Urothelium cell line (cell line): ENCODE results near the gene SDHC.
"Not testable (repeated sequence)": the region's sequence is repeated elsewhere in the genome, so short reads cannot be mapped to it uniquely, and the experiment has no call there.

ENCODE experiments used
- DNase-seq: peaks from one replicate; pipeline ENCODE4 v3.0.0; 2011; ENCODE audit warnings: low spot score, mixed read lengths
- FAIRE-seq: peaks from 2 replicates; lab custom pipeline; 2011; peaks lifted over from hg19 to GRCh38; lab: Jason Lieb, UNC

SDHC gene

GRCh38 chr1:161381707-161382106 is 67.5 kb downstream of the SDHC start:
- no peak for DNase-seq
- FAIRE-seq: no peak

GRCh38 chr1:161382214-161383019 is 68.2 kb downstream of the SDHC start:
- DNase-seq: peak; percentile 47
- peak; percentile 74 for FAIRE-seq

GRCh38 chr1:161388639-161389038 is 74.5 kb downstream of the SDHC start:
- DNase-seq (no peak), FAIRE-seq (no peak)

- not testable (repeated sequence) for FAIRE-seq, DNase-seq
These were observed 75.0 kb downstream of the SDHC start for GRCh38 chr1:161389158-161389557.

- peak; percentile 73 for FAIRE-seq
These were observed 75.7 kb downstream of the SDHC start for GRCh38 chr1:161389691-161390558.

GRCh38 chr1:161390559-161390858 is 76.3 kb downstream of the SDHC start:
- FAIRE-seq: no peak

More at GRCh38 chr1:161389691-161390558, 75.7 kb downstream of the SDHC start:
- DNase-seq: peak; percentile 96

GRCh38 chr1:161391136-161391535 is 77.0 kb downstream of the SDHC start:
- not testable (repeated sequence) for DNase-seq, FAIRE-seq

More at GRCh38 chr1:161390559-161390858, 76.3 kb downstream of the SDHC start:
- no peak for DNase-seq

- DNase-seq: no peak
These were observed 77.4 kb downstream of the SDHC start for GRCh38 chr1:161391611-161392010.

GRCh38 chr1:161393151-161393550 is 79.0 kb downstream of the SDHC start:
- DNase-seq (no peak), FAIRE-seq (no peak)

More at GRCh38 chr1:161391611-161392010, 77.4 kb downstream of the SDHC start:
- no peak for FAIRE-seq

- FAIRE-seq, DNase-seq: not testable (repeated sequence)
These were observed 82.9 kb downstream of the SDHC start for GRCh38 chr1:161397038-161397437.

- no peak for FAIRE-seq
- DNase-seq: no peak
These were observed 84.7 kb downstream of the SDHC start for GRCh38 chr1:161398900-161399256.

- FAIRE-seq: no peak
These were observed 85.2 kb downstream of the SDHC start for GRCh38 chr1:161399257-161399998.

GRCh38 chr1:161402446-161402845 is 88.3 kb downstream of the SDHC start:
- FAIRE-seq: no peak
- DNase-seq: no peak

More at GRCh38 chr1:161399257-161399998, 85.2 kb downstream of the SDHC start:
- peak; percentile 86 for DNase-seq

- FAIRE-seq (no peak), DNase-seq (no peak)
These were observed 89.9 kb downstream of the SDHC start for GRCh38 chr1:161404051-161404597.

- DNase-seq, FAIRE-seq: not testable (repeated sequence)
These were observed 92.4 kb downstream of the SDHC start for GRCh38 chr1:161406551-161406950.

GRCh38 chr1:161407451-161407985 is 93.3 kb downstream of the SDHC start:
- DNase-seq: no peak
- FAIRE-seq: no peak

GRCh38 chr1:161408429-161409052 is 94.4 kb downstream of the SDHC start:
- DNase-seq (no peak), FAIRE-seq (no peak)

- DNase-seq, FAIRE-seq: not testable (repeated sequence)
These were observed 95.9 kb downstream of the SDHC start for GRCh38 chr1:161409848-161410635.

- not testable (repeated sequence) for FAIRE-seq, DNase-seq
These were observed 96.4 kb downstream of the SDHC start for GRCh38 chr1:161410636-161410970.
